Peyer's patch (tissue), 4 donors: ENCODE measurements around the gene MAN1A1.

ENCODE experiments used
- POLR2A ChIP-seq, 2 donors: fragments of 450-650 bp; IDR thresholded peaks; one replicate each; pipeline ENCODE4 v1.5.1; 2017; ENCODE audit warnings: antibody characterized with exemption in 2 of 2, mild to moderate bottlenecking in 2 of 2, moderate library complexity in 2 of 2
- TF ChIP-seq, protein P1 (sequence below), 6 experiments: fragments of 450-650 bp in 4 of 6; fragments of 200-600 bp in 2 of 6; sonication (generic) in 1 of 6; IDR thresholded peaks; one replicate each; pipeline ENCODE4 v1.5.1; 2017 to 2019; ENCODE audit warnings: antibody characterized with exemption in 6 of 6, mild to moderate bottlenecking in 3 of 6, moderate library complexity in 1 of 6

DNA sequence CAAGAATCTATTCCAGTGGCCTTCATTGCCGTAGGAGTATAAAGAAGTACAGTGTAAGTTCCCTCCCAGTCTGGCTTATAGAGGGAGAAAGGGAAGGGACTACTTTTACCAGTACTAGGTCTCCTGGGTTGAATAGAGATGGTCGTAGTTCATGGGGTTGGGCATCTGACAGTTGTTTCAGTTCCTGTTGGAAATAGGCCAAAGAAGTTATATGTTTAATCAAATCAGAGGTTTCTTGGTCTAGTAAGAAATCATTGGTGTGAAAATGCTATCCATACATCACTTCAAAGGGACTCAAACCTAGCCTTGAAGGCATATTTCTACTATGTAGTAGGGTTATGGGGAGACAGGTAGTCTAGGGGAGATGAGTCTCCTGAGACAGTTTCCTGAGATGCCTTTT, 45.6 kb upstream of the MAN1A1 start:
- TF ChIP-seq, protein P1, sequence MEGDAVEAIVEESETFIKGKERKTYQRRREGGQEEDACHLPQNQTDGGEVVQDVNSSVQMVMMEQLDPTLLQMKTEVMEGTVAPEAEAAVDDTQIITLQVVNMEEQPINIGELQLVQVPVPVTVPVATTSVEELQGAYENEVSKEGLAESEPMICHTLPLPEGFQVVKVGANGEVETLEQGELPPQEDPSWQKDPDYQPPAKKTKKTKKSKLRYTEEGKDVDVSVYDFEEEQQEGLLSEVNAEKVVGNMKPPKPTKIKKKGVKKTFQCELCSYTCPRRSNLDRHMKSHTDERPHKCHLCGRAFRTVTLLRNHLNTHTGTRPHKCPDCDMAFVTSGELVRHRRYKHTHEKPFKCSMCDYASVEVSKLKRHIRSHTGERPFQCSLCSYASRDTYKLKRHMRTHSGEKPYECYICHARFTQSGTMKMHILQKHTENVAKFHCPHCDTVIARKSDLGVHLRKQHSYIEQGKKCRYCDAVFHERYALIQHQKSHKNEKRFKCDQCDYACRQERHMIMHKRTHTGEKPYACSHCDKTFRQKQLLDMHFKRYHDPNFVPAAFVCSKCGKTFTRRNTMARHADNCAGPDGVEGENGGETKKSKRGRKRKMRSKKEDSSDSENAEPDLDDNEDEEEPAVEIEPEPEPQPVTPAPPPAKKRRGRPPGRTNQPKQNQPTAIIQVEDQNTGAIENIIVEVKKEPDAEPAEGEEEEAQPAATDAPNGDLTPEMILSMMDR (IDR thresholded peaks at IDR 0.05) = no peak
- no peak for TF ChIP-seq POLR2A (IDR thresholded peaks at IDR 0.05)
